OCI-LY1 (cell line): Measurements from ENCODE around the gene PURA.
"Not testable (repeated sequence)": the region's sequence is repeated elsewhere in the genome, so short reads cannot be mapped to it uniquely, and the experiment has no call there.

Experiments used
- H2AFZ ChIP-seq: fragments of 200-600 bp; sonication (generic), shearing (Covaris generic); 2 replicates; pipeline ENCODE4 v1.6.0; 2014; ENCODE audit warnings: antibody characterized with exemption, mild to moderate bottlenecking, low read length
- H3F3A ChIP-seq: fragments of 200-600 bp; sonication (generic), shearing (Covaris generic); 2 replicates; pipeline ENCODE4 v1.6.0; 2014; ENCODE audit warnings: mild to moderate bottlenecking, antibody characterized with exemption, low read length, moderate library complexity; ENCODE audit not compliant: insufficient read depth
- H3K27ac ChIP-seq: fragments of 200-600 bp; sonication (generic); 2 replicates; pipeline ENCODE4 v1.5.1; 2014; ENCODE audit warnings: low read length, mixed run types, mild to moderate bottlenecking, low read depth; ENCODE audit not compliant: poor library complexity, severe bottlenecking
- H3K27me3 ChIP-seq: fragments of 200-600 bp; sonication (generic); 2 replicates; pipeline ENCODE4 v1.6.0; 2014; ENCODE audit warnings: antibody characterized with exemption, mild to moderate bottlenecking, low read length, moderate library complexity; ENCODE audit not compliant: insufficient read depth
- H3K36me3 ChIP-seq: fragments of 200-600 bp; sonication (generic); 2 replicates; pipeline ENCODE4 v1.6.1; 2014; ENCODE audit warnings: mild to moderate bottlenecking, antibody characterized with exemption, low read length, moderate library complexity, mixed read lengths; ENCODE audit not compliant: insufficient read depth
- H3K4me1 ChIP-seq: fragments of 200-600 bp; sonication (generic); 2 replicates; pipeline ENCODE4 v1.5.1; 2014; ENCODE audit warnings: mild to moderate bottlenecking, low read length, moderate library complexity; ENCODE audit not compliant: insufficient read depth, severe bottlenecking
- H3K4me2 ChIP-seq: fragments of 200-600 bp; sonication (generic), shearing (Covaris generic); 2 replicates; pipeline ENCODE4 v1.6.1; 2014; ENCODE audit warnings: low read length
- H3K4me3 ChIP-seq: fragments of 200-600 bp; sonication (generic); 2 replicates; pipeline ENCODE4 v1.5.1; 2014; ENCODE audit warnings: low read length, low read depth, mild to moderate bottlenecking, mixed read lengths; ENCODE audit not compliant: poor library complexity, severe bottlenecking
- H3K79me2 ChIP-seq: fragments of 200-600 bp; shearing (Covaris generic); 2 replicates; pipeline ENCODE4 v1.6.1; 2016; ENCODE audit warnings: mixed run types, low read length, mixed read lengths; ENCODE audit not compliant: insufficient read depth
- H3K9ac ChIP-seq: fragments of 200-600 bp; sonication (generic), shearing (Covaris generic); 2 replicates; pipeline ENCODE4 v1.6.1; 2014; ENCODE audit warnings: mild to moderate bottlenecking, low read length, mixed read lengths
- H3K9me2 ChIP-seq: fragments of 200-600 bp; sonication (generic), shearing (Covaris generic); 2 replicates; pipeline ENCODE4 v1.6.1; 2014; ENCODE audit warnings: low read depth, mild to moderate bottlenecking, low read length, mixed read lengths
- H3K9me3 ChIP-seq: fragments of 200-600 bp; shearing (Covaris generic); 2 replicates; pipeline ENCODE4 v1.6.1; 2014; ENCODE audit warnings: low read length, mixed read lengths
- H4K20me1 ChIP-seq: fragments of 200-600 bp; sonication (generic), shearing (Covaris generic); 2 replicates; pipeline ENCODE4 v1.6.0; 2016; ENCODE audit warnings: mild to moderate bottlenecking, low read length; ENCODE audit not compliant: insufficient read depth
- CTCF ChIP-seq: fragments of 200-600 bp; sonication (generic), shearing (Covaris generic); IDR thresholded peaks from 2 replicates; pipeline ENCODE4 v1.5.1; 2017; ENCODE audit warnings: mild to moderate bottlenecking, antibody characterized with exemption, low read length, moderate library complexity, mixed read lengths
- EZH2 ChIP-seq: fragments of 200-600 bp; sonication (generic), shearing (Covaris generic); IDR thresholded peaks from 2 replicates; pipeline ENCODE4 v1.8.0; 2017; ENCODE audit warnings: borderline replicate concordance, mixed run types, mild to moderate bottlenecking, antibody characterized with exemption, low read length, moderate library complexity, mixed read lengths

The PURA gene

GRCh38 chr5:140152022-140152999, 38.4 kb downstream of the PURA start:
- Histone ChIP-seq H3K27me3 (no peaks in the 10 kb centered on the region), H3K9me3 (no peaks in the 10 kb centered on the region), H3K36me3 (no peaks in the 10 kb centered on the region), H3K79me2 (no peaks in the 10 kb centered on the region), H3F3A (no peaks in the 10 kb centered on the region), H3K9ac (no peak overlapping the region), H2AFZ (no peak overlapping the region), H4K20me1 (no peaks in the 10 kb centered on the region), H3K4me2 (no peak overlapping the region), H3K4me1 (peaks cover 4% of the 10 kb centered on the region), H3K9me2 (no peaks in the 10 kb centered on the region), H3K27ac (no peak overlapping the region), H3K4me3 (no peak overlapping the region)
- TF ChIP-seq EZH2 (no peak), CTCF (no peak)

- H3K36me3 ChIP-seq = no peaks in the 10 kb centered on the region
- H3K9me3 ChIP-seq = no peaks in the 10 kb centered on the region
- H3F3A ChIP-seq = no peaks in the 10 kb centered on the region
- no peak overlapping the region for H3K9ac ChIP-seq
- no peak overlapping the region for H3K4me2 ChIP-seq
- no peak overlapping the region for H2AFZ ChIP-seq
- H3K9me2 ChIP-seq = no peaks in the 10 kb centered on the region
- no peak for TF ChIP-seq EZH2
- no peak for TF ChIP-seq CTCF
- H3K79me2 ChIP-seq = no peaks in the 10 kb centered on the region
- no peak overlapping the region for H3K27ac ChIP-seq
- H3K4me1 ChIP-seq = peaks cover 4% of the 10 kb centered on the region
- H3K27me3 ChIP-seq = no peaks in the 10 kb centered on the region
- H3K4me3 ChIP-seq = no peak overlapping the region
- H4K20me1 ChIP-seq = no peaks in the 10 kb centered on the region
These were observed 39.3 kb downstream of the PURA start for GRCh38 chr5:140153255-140153654.

GRCh38 chr5:140153905-140154304, 40.0 kb downstream of the PURA start:
- Histone ChIP-seq H3K4me1 (peaks cover 4% of the 10 kb centered on the region), H4K20me1 (no peaks in the 10 kb centered on the region), H3K9me3 (no peaks in the 10 kb centered on the region), H3K9me2 (no peaks in the 10 kb centered on the region), H3F3A (no peaks in the 10 kb centered on the region), H3K79me2 (no peaks in the 10 kb centered on the region), H3K27ac (no peak overlapping the region), H3K27me3 (no peaks in the 10 kb centered on the region), H3K9ac (no peak overlapping the region), H3K4me2 (no peak overlapping the region), H3K36me3 (no peaks in the 10 kb centered on the region), H2AFZ (no peak overlapping the region), H3K4me3 (no peak overlapping the region)
- TF ChIP-seq CTCF = no peak
- no peak for TF ChIP-seq EZH2

- not testable (repeated sequence) for H3K4me3 ChIP-seq, H3K4me1 ChIP-seq, H2AFZ ChIP-seq, H3K36me3 ChIP-seq, H3K9ac ChIP-seq, H3F3A ChIP-seq, H3K79me2 ChIP-seq, H3K9me2 ChIP-seq, H3K27ac ChIP-seq, H3K9me3 ChIP-seq, H3K4me2 ChIP-seq, H3K27me3 ChIP-seq, H4K20me1 ChIP-seq
These were observed 40.9 kb downstream of the PURA start for GRCh38 chr5:140154710-140155381.
